Measurements from ENCODE around the gene ZNF91. TPM values are rescaled to one million over a fixed set of nuclear protein-coding genes. Genes with fewer than 3 reads are reported as not detected.

The ZNF91 gene
- total RNA-seq = 81.0 TPM

GRCh38 chr19:23395041-23395721 is at the start of gene ZNF91:
Gene ZNF91, minus strand, starts transcription at chr19:23395471. Its CDS starts 117 bp downstream, at chr19:23395354.
- no peaks in the 10 kb centered on the region for H3K9me3 ChIP-seq
- DNase-seq (ENCODE audit: extremely low spot score in 2 of 2) = peak in 1 of 2 donors; percentile 96
- TF ChIP-seq CTCF (IDR thresholded peaks at IDR 0.05) (no peak), POLR2A (IDR thresholded peaks at IDR 0.05) (peak in 1 of 2 donors; percentile 83), POLR2AphosphoS5 (IDR thresholded peaks at IDR 0.05; ENCODE audit: insufficient read depth in 1 of 2, low read depth in 1 of 2) (peak; percentile 90 to 96)
- H3K27ac ChIP-seq = peak within 1 kb of the TSS; percentile 90
- no peaks in the 10 kb centered on the region for H3K36me3 ChIP-seq
- H3K27me3 ChIP-seq = no peaks in the 10 kb centered on the region
- peaks cover 50% of the 10 kb centered on the region for H3K4me1 ChIP-seq
- H3K4me3 ChIP-seq = peak within 1 kb of the TSS; percentile 78 to 80
- intact Hi-C loops (cut with DNase I) = no loop called here

GRCh38 chr19:23440791-23441190 is 45.5 kb upstream of the ZNF91 start:
- no peak overlapping the region for H3K4me3 ChIP-seq
- no peaks in the 10 kb centered on the region for H3K4me1 ChIP-seq
- intact Hi-C loops (cut with DNase I) = no loop called here
- DNase-seq (ENCODE audit: extremely low spot score in 2 of 2) = no peak
- no peaks in the 10 kb centered on the region for H3K36me3 ChIP-seq
- H3K27ac ChIP-seq = no peak overlapping the region
- no peaks in the 10 kb centered on the region for H3K9me3 ChIP-seq
- H3K27me3 ChIP-seq = no peaks in the 10 kb centered on the region
- no peak for TF ChIP-seq CTCF (IDR thresholded peaks at IDR 0.05)

DNA sequence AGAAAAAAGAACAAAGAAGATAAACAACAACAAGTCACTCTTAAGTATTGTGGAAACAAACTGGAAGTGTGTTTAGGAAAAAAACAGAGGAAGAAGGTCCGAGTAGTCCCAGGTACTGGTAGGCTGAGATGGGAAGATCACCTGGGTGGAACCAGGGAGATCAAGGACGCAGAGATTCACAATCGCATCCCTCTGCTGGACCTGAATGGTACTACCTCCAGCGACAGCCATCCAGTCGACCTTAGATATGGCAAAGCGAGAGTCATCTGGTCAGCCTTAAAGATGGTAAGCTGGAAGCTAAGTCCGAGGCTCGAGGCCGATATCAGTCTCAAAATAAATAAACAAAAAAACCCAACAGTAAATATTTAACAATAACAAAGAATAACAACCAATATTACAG is 44.9 kb upstream of the ZNF91 start:
- TF ChIP-seq POLR2AphosphoS5 (IDR thresholded peaks at IDR 0.05; ENCODE audit: insufficient read depth in 1 of 2, low read depth in 1 of 2) (no peak), CTCF (IDR thresholded peaks at IDR 0.05) (no peak), POLR2A (IDR thresholded peaks at IDR 0.05) (no peak)
- no peaks in the 10 kb centered on the region for H3K4me1 ChIP-seq
- intact Hi-C loops (cut with DNase I) = no loop called here
- no peak for DNase-seq (ENCODE audit: extremely low spot score in 2 of 2)
- no peaks in the 10 kb centered on the region for H3K36me3 ChIP-seq
- no peak overlapping the region for H3K27ac ChIP-seq
- no peaks in the 10 kb centered on the region for H3K9me3 ChIP-seq
- H3K4me3 ChIP-seq = no peak overlapping the region
- H3K27me3 ChIP-seq = no peaks in the 10 kb centered on the region

GRCh38 chr19:23439623-23440022 is 44.4 kb upstream of the ZNF91 start:
- H3K36me3 ChIP-seq = no peaks in the 10 kb centered on the region
- intact Hi-C loops (cut with DNase I) = no loop called here
- no peak overlapping the region for H3K4me3 ChIP-seq
- H3K4me1 ChIP-seq = no peaks in the 10 kb centered on the region
- no peaks in the 10 kb centered on the region for H3K9me3 ChIP-seq
- no peak for DNase-seq (ENCODE audit: extremely low spot score in 2 of 2)
- no peaks in the 10 kb centered on the region for H3K27me3 ChIP-seq
- H3K27ac ChIP-seq = no peak overlapping the region
- no peak for TF ChIP-seq POLR2A (IDR thresholded peaks at IDR 0.05)
- TF ChIP-seq POLR2AphosphoS5 (IDR thresholded peaks at IDR 0.05; ENCODE audit: insufficient read depth in 1 of 2, low read depth in 1 of 2) = no peak
- TF ChIP-seq CTCF (IDR thresholded peaks at IDR 0.05) = no peak

DNA sequence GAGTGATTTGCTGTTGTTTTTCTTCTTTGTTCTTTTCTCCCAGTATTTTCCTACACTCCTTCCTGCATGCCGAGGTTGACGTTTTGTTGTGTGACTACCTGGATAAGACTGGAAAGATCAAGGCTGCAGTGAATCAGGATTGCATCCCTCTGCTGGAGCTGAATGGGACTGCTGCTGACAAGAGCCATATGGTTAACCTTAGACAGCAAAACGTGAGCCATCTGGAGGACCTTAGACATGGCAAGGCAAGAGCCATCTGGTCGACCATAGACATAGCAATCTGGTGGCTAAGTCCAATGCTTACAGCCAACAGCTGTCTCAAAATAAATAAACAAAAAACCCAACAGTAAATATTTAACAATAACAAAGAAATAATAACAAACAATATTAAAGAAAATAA is 42.6 kb upstream of the ZNF91 start:
- Histone ChIP-seq H3K4me1 (no peaks in the 10 kb centered on the region), H3K4me3 (no peak overlapping the region), H3K27me3 (no peaks in the 10 kb centered on the region), H3K9me3 (no peaks in the 10 kb centered on the region), H3K36me3 (no peaks in the 10 kb centered on the region), H3K27ac (no peak overlapping the region)
- intact Hi-C loops (cut with DNase I) = no loop called here
- DNase-seq (ENCODE audit: extremely low spot score in 2 of 2) = no peak
- no peak for TF ChIP-seq POLR2AphosphoS5 (IDR thresholded peaks at IDR 0.05; ENCODE audit: insufficient read depth in 1 of 2, low read depth in 1 of 2)
- TF ChIP-seq POLR2A (IDR thresholded peaks at IDR 0.05) = no peak
- no peak for TF ChIP-seq CTCF (IDR thresholded peaks at IDR 0.05)
